NCI-H226 (cell line): Measurements from ENCODE around the gene HYAL3.
"Not testable (repeated sequence)": the region's sequence is repeated elsewhere in the genome, so short reads cannot be mapped to it uniquely, and the experiment has no call there.

Source experiments
- DNase-seq: peaks from one replicate; pipeline ENCODE4 v3.0.0-alpha.2; 2015

The HYAL3 gene

DNA sequence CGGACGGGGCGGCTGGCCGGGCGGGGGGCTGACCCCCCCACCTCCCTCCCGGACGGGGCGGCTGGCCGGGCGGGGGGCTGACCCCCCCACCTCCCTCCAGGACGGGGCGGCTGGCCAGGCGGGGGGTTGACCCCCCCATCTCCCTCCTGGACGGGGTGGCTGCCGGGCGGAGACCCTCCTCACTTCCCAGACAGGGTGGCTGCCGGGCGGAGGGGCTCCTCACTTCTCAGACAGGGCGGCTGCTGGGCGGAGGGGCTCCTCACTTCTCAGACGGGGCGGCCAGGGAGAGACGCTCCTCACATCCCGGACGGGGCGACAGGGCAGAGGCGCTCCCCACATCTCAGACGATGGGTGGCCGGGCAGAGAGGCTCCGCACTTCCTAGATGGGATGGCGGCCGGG lies 12.8 kb upstream of the HYAL3 start:
- not testable (repeated sequence) for DNase-seq

GRCh38 chr3:50304601-50305000 lies 5.4 kb upstream of the HYAL3 start:
- DNase-seq, result no peak

DNA sequence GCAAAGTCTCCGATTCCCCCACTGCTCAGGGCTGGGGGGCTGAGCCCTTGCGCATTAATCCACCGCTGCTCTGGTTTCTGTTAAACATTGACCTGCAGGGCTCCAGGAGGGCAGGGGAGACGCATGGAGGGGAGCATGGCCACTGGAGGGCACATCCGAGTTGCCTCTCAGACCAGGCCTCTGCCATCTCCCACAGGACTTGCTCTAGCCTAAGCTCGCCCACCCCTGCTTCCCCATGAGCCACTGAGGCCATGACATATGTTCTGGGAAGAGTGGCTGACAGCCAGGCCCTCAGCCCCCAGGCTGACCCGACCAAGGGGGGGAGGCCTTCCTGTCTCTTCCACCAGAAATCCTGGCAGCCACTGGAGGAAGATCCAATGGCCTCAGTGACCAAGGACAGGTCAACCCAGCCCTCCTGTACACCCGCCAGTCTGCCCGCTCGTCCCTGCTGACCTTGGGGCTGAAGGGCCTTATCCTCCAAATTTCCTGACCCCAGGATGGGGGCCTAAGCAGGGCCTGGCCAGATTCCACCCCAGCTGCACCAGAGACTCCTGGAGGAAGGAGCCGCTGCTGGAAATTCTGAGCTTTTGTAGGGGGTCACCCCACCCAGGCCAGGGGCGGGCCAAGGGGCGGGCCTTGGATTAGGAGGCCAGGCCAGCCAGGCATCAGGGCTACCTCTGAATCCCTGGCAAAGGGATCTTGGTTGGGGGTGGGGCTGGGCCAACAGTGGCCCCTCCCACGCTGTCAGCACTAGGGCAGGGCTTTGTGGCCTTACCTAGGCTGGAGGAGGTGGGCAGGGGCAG lies 4.0 kb upstream of the HYAL3 start, which contains the start of gene HYAL1:
Gene HYAL1, minus strand, starts transcription at position 562 of the 803 bp plus-strand sequence. CDS start 618 bp downstream, outside the sequence.
- DNase-seq, result no peak

GRCh38 chr3:50302095-50303012 lies 3.1 kb upstream of the HYAL3 start:
- DNase-seq, result no peak

- no peak for DNase-seq
These were observed 1.6 kb upstream of the HYAL3 start for GRCh38 chr3:50300681-50301254.

- DNase-seq, result no peak
These were observed 900 bp upstream of the HYAL3 start for GRCh38 chr3:50299929-50300680.

DNA sequence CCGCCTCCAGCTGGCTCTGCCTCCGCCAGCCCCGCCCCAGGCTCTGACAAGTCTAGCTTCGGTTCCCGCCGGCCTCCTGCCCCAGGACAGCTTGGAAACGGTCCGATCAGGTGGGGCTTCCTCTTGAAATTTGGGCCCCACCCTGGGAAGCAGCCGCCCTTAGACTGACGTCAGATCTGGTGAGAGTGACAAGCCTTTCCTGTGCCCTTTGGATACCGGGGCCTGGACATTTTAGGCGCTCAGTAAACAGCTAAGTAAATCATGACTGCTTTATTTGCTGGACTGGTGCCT lies 378 bp upstream of the HYAL3 start:
- DNase-seq, result no peak

DNA sequence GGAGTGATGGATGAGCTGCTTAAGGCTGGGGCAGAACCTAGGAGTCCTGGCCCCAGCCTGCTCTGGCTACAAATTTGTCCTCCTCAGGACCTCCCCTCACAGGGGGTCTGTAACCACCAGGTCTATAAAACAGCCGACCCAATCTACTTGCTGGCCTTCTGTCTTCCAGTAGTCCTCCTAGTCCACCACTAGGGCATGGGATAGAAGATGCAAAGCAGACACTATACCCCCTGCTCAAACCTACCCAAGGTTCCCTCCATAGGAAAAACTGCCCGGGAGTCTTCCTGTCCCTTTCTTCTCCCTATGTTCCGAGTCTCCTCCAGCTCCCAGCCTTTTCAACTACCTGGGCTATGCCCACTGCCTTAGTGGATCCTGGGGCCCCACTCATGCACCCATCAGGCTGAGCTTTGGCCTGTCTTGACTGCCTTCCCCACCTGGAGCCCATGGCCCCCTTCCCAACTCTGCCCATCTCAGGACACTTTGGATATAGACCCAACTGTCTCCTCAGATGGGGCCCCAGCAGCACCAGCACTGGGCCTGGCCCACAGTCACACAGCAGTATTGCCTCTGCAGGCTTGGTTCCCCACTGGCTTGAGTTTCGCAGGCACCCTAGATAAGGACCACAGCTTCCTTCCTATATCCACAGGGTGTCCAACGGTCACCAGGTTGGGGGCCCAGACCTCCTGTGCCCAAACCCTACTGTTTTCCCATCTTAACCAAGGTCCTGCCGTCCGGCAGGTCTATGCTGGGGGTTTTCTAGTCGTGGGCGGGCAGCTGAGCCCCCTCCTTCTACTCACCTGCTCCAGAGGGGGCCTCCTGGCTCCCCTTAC lies 1.1 kb downstream of the HYAL3 start:
- DNase-seq, result no peak

GRCh38 chr3:50297384-50297775 lies 1.8 kb downstream of the HYAL3 start:
- DNase-seq, result no peak

- DNase-seq, result no peak
These were observed 2.4 kb downstream of the HYAL3 start for GRCh38 chr3:50296721-50297383.

DNA sequence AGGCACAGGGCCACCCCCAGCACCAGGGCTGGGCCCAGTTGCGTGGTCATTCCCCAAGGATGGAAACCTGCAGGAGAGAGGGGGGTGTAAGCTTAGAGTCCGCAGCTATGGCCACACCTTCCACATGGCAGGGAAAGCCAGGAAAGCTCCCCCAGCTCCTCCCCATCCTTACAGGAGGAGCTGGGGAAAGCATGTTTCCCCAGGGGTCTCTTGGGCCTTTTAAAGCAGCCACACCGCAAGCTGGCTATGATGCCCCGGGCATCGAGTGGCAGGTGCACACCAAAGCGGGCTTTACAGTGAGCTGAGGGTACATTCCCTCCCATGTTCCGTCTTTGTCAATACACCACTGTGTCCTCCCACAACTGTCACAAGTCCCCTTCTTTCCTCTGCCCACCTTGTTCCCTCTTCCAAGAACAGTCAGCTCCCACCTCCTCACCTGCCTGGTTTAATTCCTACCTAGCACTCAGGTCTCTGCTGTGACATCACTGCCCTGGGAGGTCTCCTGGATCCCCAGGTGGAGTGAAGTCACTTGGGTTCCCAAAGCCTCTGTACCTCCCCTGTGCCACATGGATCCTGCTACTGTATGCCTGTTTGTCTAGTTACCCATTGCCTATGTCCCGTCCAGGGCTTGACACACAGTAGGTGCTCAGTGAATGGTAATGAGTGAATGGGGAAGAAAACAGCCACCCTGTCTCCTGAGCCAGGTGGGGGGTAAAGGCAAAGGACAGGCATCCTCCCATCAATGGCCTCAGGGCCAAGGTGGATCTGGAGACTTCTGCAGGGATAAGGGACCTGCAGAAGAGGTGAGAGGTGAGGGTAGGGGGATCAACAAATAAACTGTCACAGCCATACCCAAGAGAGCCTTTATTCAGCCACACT lies 3.4 kb downstream of the HYAL3 start:
- no peak for DNase-seq

DNA sequence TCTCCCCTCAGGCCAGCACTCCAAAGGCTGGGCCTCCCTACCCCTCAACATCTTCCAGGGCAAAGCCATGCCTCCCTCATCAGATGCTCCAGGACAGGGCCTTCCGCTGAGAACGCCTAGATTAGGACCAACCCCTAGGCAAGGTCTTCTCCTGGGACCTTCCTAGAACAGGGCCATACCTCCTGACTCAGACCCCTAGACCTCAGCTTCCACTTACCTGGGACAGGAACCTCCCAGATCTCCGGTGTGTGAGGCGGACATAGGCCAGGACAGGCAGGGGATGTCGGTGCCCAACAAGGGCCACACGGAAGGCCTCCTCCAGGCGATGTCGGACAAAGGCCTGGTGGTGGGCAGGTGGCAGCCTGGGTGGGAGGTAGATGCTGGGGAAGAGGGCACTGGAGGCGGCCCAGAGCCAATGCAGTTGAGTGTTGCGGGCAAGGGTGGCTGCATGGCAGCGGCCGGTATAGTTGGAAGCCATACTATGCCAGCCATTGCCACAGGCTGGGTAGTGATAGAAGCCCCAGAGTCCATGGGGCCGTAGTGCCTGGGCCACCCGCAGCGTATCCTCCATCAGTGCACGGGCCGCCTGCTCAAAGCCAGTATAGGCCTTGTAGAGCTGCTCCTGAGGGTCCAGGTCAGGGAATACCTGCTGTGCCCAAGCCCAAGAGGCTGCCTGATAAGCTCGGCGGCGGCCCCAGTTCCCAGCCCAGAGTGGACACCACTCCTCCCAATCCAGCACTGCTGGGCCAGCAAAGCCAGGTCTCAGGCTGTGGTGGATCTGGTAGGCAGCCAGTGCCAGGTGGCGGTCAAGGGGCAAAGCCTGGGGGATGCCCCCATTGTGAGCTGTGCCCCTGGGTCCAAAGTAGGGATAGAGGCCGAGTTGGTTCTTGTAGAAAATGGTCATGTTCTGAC lies 4.5 kb downstream of the HYAL3 start:
- no peak for DNase-seq

DNA sequence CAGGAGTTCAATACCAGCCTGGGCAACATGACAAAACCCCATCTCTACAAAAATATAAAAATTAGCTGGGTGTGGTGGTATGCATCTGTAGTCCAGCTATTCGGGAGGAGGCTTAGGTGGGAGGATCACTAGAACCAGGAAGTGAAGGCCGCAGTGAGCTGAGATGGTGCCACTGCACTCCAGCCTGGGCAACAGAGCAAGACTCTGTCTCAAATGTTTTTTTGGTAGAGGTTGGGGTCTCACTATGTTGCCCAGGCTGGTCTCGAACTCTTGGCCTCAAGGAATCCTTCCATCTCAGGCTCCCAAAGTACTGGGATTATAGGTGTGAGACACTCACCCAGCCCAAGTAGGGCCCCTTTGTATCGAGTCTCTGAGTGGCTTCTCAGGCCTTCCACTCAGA lies 5.1 kb downstream of the HYAL3 start:
- DNase-seq, result no peak

- DNase-seq, result no peak
These were observed 6.0 kb downstream of the HYAL3 start for GRCh38 chr3:50293079-50293801.

DNA sequence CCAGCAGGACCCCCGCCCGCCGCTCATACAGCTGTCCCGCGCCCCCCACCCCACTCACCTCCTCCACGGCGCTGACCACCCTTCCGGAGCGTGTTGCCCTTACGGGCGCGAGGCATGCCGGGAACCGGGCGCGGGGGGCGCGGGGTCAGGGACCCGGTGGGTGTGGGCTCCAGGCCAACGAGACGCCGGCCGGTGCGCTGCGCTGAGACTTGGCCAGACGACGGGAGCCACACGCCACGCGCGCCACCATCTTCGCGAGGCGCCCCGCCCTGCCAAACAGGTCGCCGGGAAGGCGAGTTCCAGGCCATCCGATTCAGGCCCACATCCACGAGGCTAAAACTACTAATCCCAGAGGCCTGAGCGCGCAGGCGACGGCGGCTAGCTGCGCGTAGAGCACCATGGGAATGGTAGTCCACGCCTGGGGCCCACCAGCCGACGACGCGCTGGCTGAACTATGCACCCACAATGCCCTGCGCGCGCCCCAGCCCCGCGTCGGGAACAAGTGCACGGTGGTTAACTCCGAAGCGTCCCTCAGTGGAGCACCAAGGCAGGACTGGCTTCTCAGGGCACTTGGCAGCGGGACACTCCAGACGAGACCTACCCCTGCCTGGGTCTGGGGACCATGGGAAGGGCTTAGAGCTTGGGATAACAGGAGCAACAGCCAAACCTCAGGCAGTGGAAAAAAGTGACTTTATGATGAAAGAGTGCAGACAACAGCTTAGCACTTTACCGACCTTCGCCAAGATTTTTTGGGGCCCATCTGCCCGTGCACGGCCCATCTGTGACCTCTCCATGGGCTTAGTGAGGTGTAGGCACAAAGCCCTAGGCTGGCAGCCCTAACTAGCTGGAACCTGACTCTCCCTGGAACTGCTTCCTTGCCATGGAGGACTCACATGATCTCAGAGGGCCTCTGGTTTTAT lies 6.8 kb downstream of the HYAL3 start, which contains the start of gene IFRD2:
Gene IFRD2, minus strand, starts transcription at position 271 of the 920 bp plus-strand sequence. Its CDS starts 155 bp downstream, at position 116.
- DNase-seq, result peak; percentile 90

DNA sequence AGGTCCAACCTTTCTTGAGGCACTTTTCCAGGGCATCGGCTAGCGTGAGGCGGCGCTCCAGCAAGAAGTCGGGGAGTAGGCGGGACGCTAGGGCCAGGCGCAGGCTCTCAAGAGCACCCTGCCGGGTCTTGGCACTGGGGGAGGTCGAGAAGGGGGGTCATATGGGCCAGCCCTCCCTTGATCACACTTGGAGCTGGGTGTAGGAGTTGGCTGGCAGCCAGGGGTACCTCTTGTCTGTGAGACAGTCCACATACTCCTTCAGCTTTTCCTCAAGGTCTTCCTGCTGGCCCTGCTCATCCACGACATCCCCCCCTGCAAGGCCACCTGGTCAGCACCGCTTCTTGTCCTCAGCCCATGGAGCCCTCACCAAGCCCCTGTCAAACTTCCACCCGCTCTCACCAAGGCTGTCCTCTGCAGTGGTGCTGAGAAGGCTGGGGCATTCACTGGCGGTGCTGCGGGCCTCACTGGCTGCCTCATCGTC lies 9.0 kb downstream of the HYAL3 start:
- no peak for DNase-seq

GRCh38 chr3:50289130-50289529 lies 10.1 kb downstream of the HYAL3 start:
- DNase-seq, result no peak
